ENCODE data around the gene EMC6. TPM values are rescaled to one million over a fixed set of nuclear protein-coding genes. Genes with fewer than 3 reads are reported as not detected.
A peak's percentile ranks its signal among the peaks of the same experiment; 100 is the strongest.

Gene EMC6
- total RNA-seq, 3 donors from 2014 or later (not counting 1 experiment from before 2014, with no cell fraction given): 29.3 to 34.7 (median 32.1) TPM

- H3K4me1 ChIP-seq (ENCODE audit: control insufficient read depth, insufficient read depth, low read length): peaks cover 17% of the 10 kb centered on the region
- DNase-seq (no peak), ATAC-seq (no peak)
- H3K9me3 ChIP-seq (ENCODE audit: control insufficient read depth, insufficient read depth, low read length): no peaks in the 10 kb centered on the region
- H3K27ac Mint-ChIP-seq: no peak overlapping the region
- no peak overlapping the region for H3K4me3 Mint-ChIP-seq
- no peaks in the 10 kb centered on the region for H3K27me3 Mint-ChIP-seq (ENCODE audit: low read depth in 2 of 2)
- no peaks in the 10 kb centered on the region for H3K9me3 Mint-ChIP-seq
- 99% methylated on average over 7 of the region's 7 CpGs for WGBS (ENCODE audit: insufficient coverage)
- H3K4me1 Mint-ChIP-seq: peaks cover 9 to 27% of the 10 kb centered on the region in 2 donors
- TF ChIP-seq CTCF (IDR thresholded peaks at IDR 0.05): no peak
- no peaks in the 10 kb centered on the region for H3K36me3 Mint-ChIP-seq
- H3K27me3 ChIP-seq (ENCODE audit: control insufficient read depth, insufficient read depth, low read length): no peaks in the 10 kb centered on the region
- peaks cover 9% of the 10 kb centered on the region for H3K36me3 ChIP-seq (ENCODE audit: control insufficient read depth, insufficient read depth, low read length)
- intact Hi-C loops (cut with micrococcal nuclease): loop anchor here (10.0 kb wide), 1 partner anchor 587 kb away; no protein-coding TSS in a partner anchor
- H3K27ac ChIP-seq (ENCODE audit: low read length): no peak overlapping the region
- H3K4me3 ChIP-seq (ENCODE audit: low read length): no peak overlapping the region
These were observed 36.3 kb upstream of the EMC6 start for GRCh38 chr17:3632287-3632686.

GRCh38 chr17:3635474-3636153 lies 33.0 kb upstream of the EMC6 start:
- TF ChIP-seq CTCF (IDR thresholded peaks at IDR 0.05): no peak
- Histone ChIP-seq H3K27me3 (ENCODE audit: control insufficient read depth, insufficient read depth, low read length) (no peaks in the 10 kb centered on the region), H3K27ac (ENCODE audit: low read length) (no peak overlapping the region), H3K4me3 (ENCODE audit: low read length) (peak overlapping the region; percentile 100), H3K9me3 (ENCODE audit: control insufficient read depth, insufficient read depth, low read length) (no peaks in the 10 kb centered on the region), H3K36me3 (ENCODE audit: control insufficient read depth, insufficient read depth, low read length) (no peaks in the 10 kb centered on the region), H3K4me1 (ENCODE audit: control insufficient read depth, insufficient read depth, low read length) (peaks cover 19% of the 10 kb centered on the region)
- ATAC-seq: no peak
- DNase-seq: no peak
- 23% methylated on average over 38 of the region's 38 CpGs for WGBS (ENCODE audit: insufficient coverage)
- Mint-ChIP-seq H3K4me3 (peak overlapping the region; percentile 97), H3K9me3 (no peaks in the 10 kb centered on the region), H3K36me3 (no peaks in the 10 kb centered on the region), H3K27me3 (ENCODE audit: low read depth in 2 of 2) (no peaks in the 10 kb centered on the region), H3K4me1 (peaks cover 15 to 34% of the 10 kb centered on the region in 2 donors), H3K27ac (peak overlapping the region; percentile 95 to 97)
- intact Hi-C loops (cut with micrococcal nuclease): loop anchor here (1.0 to 10.0 kb wide), 2 partner anchors 33 to 591 kb away; partner anchors contain the start of genes EMC6 and TAX1BP3

GRCh38 chr17:3636154-3636907 lies 32.3 kb upstream of the EMC6 start, which contains the start of the genes CTNS and SHPK:
Gene CTNS, plus strand, starts transcription at chr17:3636760. Its CDS starts 3,447 bp downstream, at chr17:3640207.
Gene SHPK, minus strand, starts transcription at chr17:3636250. Its CDS starts 31 bp downstream, at chr17:3636219.
- peak within 1 kb of the TSS; percentile 97 for H3K4me3 Mint-ChIP-seq
- Histone ChIP-seq H3K27me3 (ENCODE audit: control insufficient read depth, insufficient read depth, low read length) (no peaks in the 10 kb centered on the region), H3K4me3 (ENCODE audit: low read length) (peak within 1 kb of the TSS; percentile 100), H3K36me3 (ENCODE audit: control insufficient read depth, insufficient read depth, low read length) (no peaks in the 10 kb centered on the region), H3K9me3 (ENCODE audit: control insufficient read depth, insufficient read depth, low read length) (no peaks in the 10 kb centered on the region), H3K27ac (ENCODE audit: low read length) (peak within 1 kb of the TSS; percentile 100), H3K4me1 (ENCODE audit: control insufficient read depth, insufficient read depth, low read length) (peaks cover 19% of the 10 kb centered on the region)
- intact Hi-C loops (cut with micrococcal nuclease): loop anchor here (1.0 to 10.0 kb wide), 2 partner anchors 32 to 592 kb away; partner anchors contain the start of genes EMC6 and TAX1BP3
- no peak for TF ChIP-seq CTCF (IDR thresholded peaks at IDR 0.05)
- H3K9me3 Mint-ChIP-seq: no peaks in the 10 kb centered on the region
- peaks cover 15 to 29% of the 10 kb centered on the region in 2 donors for H3K4me1 Mint-ChIP-seq
- no peaks in the 10 kb centered on the region for H3K36me3 Mint-ChIP-seq
- under 1% methylated on average over 68 of the region's 68 CpGs for WGBS (ENCODE audit: insufficient coverage)
- DNase-seq (peak; percentile 93 to 96), ATAC-seq (peak; percentile 97 to 99 (median 98))
- no peaks in the 10 kb centered on the region for H3K27me3 Mint-ChIP-seq (ENCODE audit: low read depth in 2 of 2)
- H3K27ac Mint-ChIP-seq: peak within 1 kb of the TSS; percentile 95 to 97

Measured in natural killer cell (primary cell).